PC-3 (cell line): ENCODE results near the gene TTC39B.

Source experiments
- CTCF ChIP-seq: fragments of 300-600 bp; sonication (generic); conservative IDR thresholded peaks from 2 replicates; pipeline ENCODE4 v1.5.1; 2017; ENCODE audit warnings: antibody characterized with exemption, low read depth, mild to moderate bottlenecking, low read length
- EZH2 ChIP-seq: fragments of 300-600 bp; sonication (generic); IDR thresholded peaks from one replicate; pipeline ENCODE4 v1.6.1; 2017; ENCODE audit warnings: antibody characterized with exemption, mild to moderate bottlenecking, low read length; ENCODE audit not compliant: unreplicated experiment
- EZH2phosphoT487 ChIP-seq: fragments of 300-600 bp; sonication (generic); IDR thresholded peaks from 2 replicates; pipeline ENCODE4 v1.6.1; 2018; ENCODE audit warnings: mild to moderate bottlenecking, antibody characterized with exemption, low read length, borderline replicate concordance

- TF ChIP-seq CTCF: no peak
- no peak for TF ChIP-seq EZH2phosphoT487
- no peak for TF ChIP-seq EZH2
These were observed 63.9 kb downstream of the TTC39B start for GRCh38 chr9:15243081-15243480.
